K562 (cell line): ENCODE measurements around the gene ITGA6. TPM values are rescaled to one million over a fixed set of nuclear protein-coding genes. Genes with fewer than 3 reads are reported as not detected.

Experiments used
- KAT2B ChIP-seq: IDR thresholded peaks from one replicate; pipeline ENCODE4 v1.6.1; 2012; ENCODE audit warnings: low read depth, mild to moderate bottlenecking, control low read depth, inconsistent platforms, low read length, moderate library complexity
- RCOR1 ChIP-seq, 2 experiments: IDR thresholded peaks; 2 replicates each; pipeline ENCODE4 v1.6.1; 2012; ENCODE audit warnings: low read depth in 2 of 2, low read length in 2 of 2, borderline replicate concordance in 1 of 2, improper control_type of control experiment in 1 of 2
- REST ChIP-seq, 2 experiments: fragments of 450-650 bp; formaldehyde crosslinking in 1 of 2; IDR thresholded peaks; 2 replicates each; pipeline versions ENCODE4 v1.4.0 to v1.6.1; 2014 to 2020; ENCODE audit warnings: mild to moderate bottlenecking in 2 of 2, borderline replicate concordance in 1 of 2, low read depth in 1 of 2
- polyA plus RNA-seq, 8 experiments: library from polyadenylated mRNA; depleted of rRNA in 4 of 8; stranded (reverse) in 5 of 8; unstranded in 3 of 8; fragments of >200 nt; fragmentation: Nextera tagmentation in 2 of 8; fragmentation: Illumina TruSeq in 1 of 8; extraction: Ambion mirVana in 2 of 8; extraction: Trizol in 1 of 8; gene quantifications; 2 replicates each; pipeline versions ENCODE4 v1.2.1 to v1.2.3, GENCODE V29; 2011 to 2014; ENCODE audit warnings: inconsistent platforms in 1 of 8, missing spikeins in 1 of 8
- total RNA-seq, 7 experiments: library from RNA; depleted of rRNA in 6 of 7; stranded (reverse); fragments of >200 nt in 6 of 7; fragmentation: Illumina TruSeq in 2 of 7; extraction: Trizol in 2 of 7; gene quantifications; 2 replicates each; pipeline versions ENCODE4 v1.2.1 to v1.2.3, GENCODE V29; 2011 to 2021; ENCODE audit warnings: low replicate concordance in 1 of 7
- TF ChIP-seq, protein P1 (sequence below): fragments of 450-650 bp; IDR thresholded peaks from 2 replicates; pipeline ENCODE4 v1.6.1; 2016; ENCODE audit warnings: mild to moderate bottlenecking, moderate library complexity

The ITGA6 gene
- total and polyA plus RNA-seq, 9 of the 15 experiments (the other 6 are each of a cell fraction or from before 2014, with no cell fraction given): 0.01 to 0.29 (median 0.05) TPM; not detected in 5

- TF ChIP-seq, protein P1, sequence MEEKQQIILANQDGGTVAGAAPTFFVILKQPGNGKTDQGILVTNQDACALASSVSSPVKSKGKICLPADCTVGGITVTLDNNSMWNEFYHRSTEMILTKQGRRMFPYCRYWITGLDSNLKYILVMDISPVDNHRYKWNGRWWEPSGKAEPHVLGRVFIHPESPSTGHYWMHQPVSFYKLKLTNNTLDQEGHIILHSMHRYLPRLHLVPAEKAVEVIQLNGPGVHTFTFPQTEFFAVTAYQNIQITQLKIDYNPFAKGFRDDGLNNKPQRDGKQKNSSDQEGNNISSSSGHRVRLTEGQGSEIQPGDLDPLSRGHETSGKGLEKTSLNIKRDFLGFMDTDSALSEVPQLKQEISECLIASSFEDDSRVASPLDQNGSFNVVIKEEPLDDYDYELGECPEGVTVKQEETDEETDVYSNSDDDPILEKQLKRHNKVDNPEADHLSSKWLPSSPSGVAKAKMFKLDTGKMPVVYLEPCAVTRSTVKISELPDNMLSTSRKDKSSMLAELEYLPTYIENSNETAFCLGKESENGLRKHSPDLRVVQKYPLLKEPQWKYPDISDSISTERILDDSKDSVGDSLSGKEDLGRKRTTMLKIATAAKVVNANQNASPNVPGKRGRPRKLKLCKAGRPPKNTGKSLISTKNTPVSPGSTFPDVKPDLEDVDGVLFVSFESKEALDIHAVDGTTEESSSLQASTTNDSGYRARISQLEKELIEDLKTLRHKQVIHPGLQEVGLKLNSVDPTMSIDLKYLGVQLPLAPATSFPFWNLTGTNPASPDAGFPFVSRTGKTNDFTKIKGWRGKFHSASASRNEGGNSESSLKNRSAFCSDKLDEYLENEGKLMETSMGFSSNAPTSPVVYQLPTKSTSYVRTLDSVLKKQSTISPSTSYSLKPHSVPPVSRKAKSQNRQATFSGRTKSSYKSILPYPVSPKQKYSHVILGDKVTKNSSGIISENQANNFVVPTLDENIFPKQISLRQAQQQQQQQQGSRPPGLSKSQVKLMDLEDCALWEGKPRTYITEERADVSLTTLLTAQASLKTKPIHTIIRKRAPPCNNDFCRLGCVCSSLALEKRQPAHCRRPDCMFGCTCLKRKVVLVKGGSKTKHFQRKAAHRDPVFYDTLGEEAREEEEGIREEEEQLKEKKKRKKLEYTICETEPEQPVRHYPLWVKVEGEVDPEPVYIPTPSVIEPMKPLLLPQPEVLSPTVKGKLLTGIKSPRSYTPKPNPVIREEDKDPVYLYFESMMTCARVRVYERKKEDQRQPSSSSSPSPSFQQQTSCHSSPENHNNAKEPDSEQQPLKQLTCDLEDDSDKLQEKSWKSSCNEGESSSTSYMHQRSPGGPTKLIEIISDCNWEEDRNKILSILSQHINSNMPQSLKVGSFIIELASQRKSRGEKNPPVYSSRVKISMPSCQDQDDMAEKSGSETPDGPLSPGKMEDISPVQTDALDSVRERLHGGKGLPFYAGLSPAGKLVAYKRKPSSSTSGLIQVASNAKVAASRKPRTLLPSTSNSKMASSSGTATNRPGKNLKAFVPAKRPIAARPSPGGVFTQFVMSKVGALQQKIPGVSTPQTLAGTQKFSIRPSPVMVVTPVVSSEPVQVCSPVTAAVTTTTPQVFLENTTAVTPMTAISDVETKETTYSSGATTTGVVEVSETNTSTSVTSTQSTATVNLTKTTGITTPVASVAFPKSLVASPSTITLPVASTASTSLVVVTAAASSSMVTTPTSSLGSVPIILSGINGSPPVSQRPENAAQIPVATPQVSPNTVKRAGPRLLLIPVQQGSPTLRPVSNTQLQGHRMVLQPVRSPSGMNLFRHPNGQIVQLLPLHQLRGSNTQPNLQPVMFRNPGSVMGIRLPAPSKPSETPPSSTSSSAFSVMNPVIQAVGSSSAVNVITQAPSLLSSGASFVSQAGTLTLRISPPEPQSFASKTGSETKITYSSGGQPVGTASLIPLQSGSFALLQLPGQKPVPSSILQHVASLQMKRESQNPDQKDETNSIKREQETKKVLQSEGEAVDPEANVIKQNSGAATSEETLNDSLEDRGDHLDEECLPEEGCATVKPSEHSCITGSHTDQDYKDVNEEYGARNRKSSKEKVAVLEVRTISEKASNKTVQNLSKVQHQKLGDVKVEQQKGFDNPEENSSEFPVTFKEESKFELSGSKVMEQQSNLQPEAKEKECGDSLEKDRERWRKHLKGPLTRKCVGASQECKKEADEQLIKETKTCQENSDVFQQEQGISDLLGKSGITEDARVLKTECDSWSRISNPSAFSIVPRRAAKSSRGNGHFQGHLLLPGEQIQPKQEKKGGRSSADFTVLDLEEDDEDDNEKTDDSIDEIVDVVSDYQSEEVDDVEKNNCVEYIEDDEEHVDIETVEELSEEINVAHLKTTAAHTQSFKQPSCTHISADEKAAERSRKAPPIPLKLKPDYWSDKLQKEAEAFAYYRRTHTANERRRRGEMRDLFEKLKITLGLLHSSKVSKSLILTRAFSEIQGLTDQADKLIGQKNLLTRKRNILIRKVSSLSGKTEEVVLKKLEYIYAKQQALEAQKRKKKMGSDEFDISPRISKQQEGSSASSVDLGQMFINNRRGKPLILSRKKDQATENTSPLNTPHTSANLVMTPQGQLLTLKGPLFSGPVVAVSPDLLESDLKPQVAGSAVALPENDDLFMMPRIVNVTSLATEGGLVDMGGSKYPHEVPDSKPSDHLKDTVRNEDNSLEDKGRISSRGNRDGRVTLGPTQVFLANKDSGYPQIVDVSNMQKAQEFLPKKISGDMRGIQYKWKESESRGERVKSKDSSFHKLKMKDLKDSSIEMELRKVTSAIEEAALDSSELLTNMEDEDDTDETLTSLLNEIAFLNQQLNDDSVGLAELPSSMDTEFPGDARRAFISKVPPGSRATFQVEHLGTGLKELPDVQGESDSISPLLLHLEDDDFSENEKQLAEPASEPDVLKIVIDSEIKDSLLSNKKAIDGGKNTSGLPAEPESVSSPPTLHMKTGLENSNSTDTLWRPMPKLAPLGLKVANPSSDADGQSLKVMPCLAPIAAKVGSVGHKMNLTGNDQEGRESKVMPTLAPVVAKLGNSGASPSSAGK: no peak
- peak; percentile 11; the same call in 1 of the 2 replicates for TF ChIP-seq REST (IDR thresholded peaks at IDR 0.05; ENCODE audit: borderline replicate concordance)
- TF ChIP-seq REST (CRISPR knock-in tag; IDR thresholded peaks at IDR 0.05; ENCODE audit: low read depth): no peak
- 0 out of 4 replicates have a peak, but pooled peaks of 1 of the 2 experiments have one; percentile 11 for TF ChIP-seq RCOR1 (IDR thresholded peaks at IDR 0.05; ENCODE audit: borderline replicate concordance in 1 of 2, low read depth in 2 of 2, low read length in 2 of 2)
- no peak for TF ChIP-seq KAT2B
These were observed 56.9 kb downstream of the ITGA6 start (continued) for GRCh38 chr2:172484253-172484652.
